ENCODE data around the gene GTF2A2.

DNA sequence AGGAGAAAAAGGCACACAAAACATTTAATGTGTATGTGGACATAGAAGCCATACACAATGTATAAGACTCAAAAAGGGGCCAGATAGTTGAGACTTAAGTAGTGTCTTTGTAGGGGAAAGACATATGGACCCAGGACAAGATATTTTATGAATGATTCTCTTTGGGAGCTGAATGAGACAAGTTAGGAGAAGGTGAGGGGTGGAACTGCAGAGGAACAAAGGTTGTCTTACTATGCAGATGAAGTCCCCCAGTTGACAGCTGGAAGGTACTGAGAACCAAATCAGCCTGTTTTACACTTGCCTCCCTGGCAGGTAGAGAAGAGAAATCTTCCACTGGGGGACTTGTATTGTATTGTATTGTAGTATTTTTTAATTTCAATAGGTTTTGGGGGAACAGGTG is 60.7 kb downstream of the GTF2A2 start:
- TF ChIP-seq, protein P1, sequence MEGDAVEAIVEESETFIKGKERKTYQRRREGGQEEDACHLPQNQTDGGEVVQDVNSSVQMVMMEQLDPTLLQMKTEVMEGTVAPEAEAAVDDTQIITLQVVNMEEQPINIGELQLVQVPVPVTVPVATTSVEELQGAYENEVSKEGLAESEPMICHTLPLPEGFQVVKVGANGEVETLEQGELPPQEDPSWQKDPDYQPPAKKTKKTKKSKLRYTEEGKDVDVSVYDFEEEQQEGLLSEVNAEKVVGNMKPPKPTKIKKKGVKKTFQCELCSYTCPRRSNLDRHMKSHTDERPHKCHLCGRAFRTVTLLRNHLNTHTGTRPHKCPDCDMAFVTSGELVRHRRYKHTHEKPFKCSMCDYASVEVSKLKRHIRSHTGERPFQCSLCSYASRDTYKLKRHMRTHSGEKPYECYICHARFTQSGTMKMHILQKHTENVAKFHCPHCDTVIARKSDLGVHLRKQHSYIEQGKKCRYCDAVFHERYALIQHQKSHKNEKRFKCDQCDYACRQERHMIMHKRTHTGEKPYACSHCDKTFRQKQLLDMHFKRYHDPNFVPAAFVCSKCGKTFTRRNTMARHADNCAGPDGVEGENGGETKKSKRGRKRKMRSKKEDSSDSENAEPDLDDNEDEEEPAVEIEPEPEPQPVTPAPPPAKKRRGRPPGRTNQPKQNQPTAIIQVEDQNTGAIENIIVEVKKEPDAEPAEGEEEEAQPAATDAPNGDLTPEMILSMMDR (IDR thresholded peaks at IDR 0.05) = no peak
- TF ChIP-seq POLR2A (IDR thresholded peaks at IDR 0.05) = no peak

Measured in right lobe of liver (tissue), 4 donors.